IMR-90 (cell line): ENCODE results near the gene C1QTNF12. TPM values are rescaled to one million over a fixed set of nuclear protein-coding genes. Genes with fewer than 3 reads are reported as not detected.

Source experiments
- ATAC-seq: fragments of 200-7000 bp; cut with Tn5 transposase; 2 replicates; pipeline ENCODE4 v1.9.1; 2020; ENCODE audit warnings: low read depth, mild to moderate bottlenecking, moderate library complexity
- BruUV-seq: library from RNA; stranded (reverse); fragments of 400-500 nt; replicated peaks from 2 replicates; lab custom pipeline; 2021; lab: Mats Ljungman, UMichigan
- CTCF ChIA-PET: fragments of 300-600 bp; formaldehyde crosslinking; extraction: SDS; loops from one replicate; lab custom pipeline; 2021; ENCODE audit warnings: antibody characterized with exemption; lab: Yijun Ruan, JAX
- POLR2A ChIA-PET: fragments of 300-600 bp; sonication (Branson Sonifier 250); formaldehyde crosslinking; loops from one replicate; lab custom pipeline; 2022; ENCODE audit warnings: antibody characterized with exemption; ENCODE audit not compliant: unreplicated experiment; lab: Charles Lee
- DNase-seq: peaks from one replicate; pipeline ENCODE4 v3.0.0; 2013
- H2AFZ ChIP-seq: replicated peaks from 2 replicates; pipeline ENCODE3; 2013; ENCODE audit warnings: low read length, mild to moderate bottlenecking; ENCODE audit not compliant: poor library complexity
- H2AK5ac ChIP-seq: 2 replicates; pipeline ENCODE4 v1.6.1; 2013; ENCODE audit warnings: low read depth, low read length, inconsistent platforms
- H2AK9ac ChIP-seq: replicated peaks from 2 replicates; pipeline ENCODE3; 2013; ENCODE audit warnings: mild to moderate bottlenecking, low read depth, low read length, moderate library complexity; ENCODE audit not compliant: poor library complexity
- H2BK120ac ChIP-seq: 2 replicates; pipeline ENCODE4 v1.6.1; 2013; ENCODE audit warnings: low read depth, low read length, inconsistent platforms
- H2BK15ac ChIP-seq: 3 replicates; pipeline ENCODE4 v1.6.1; 2013; ENCODE audit warnings: low read depth, low read length, inconsistent platforms
- H2BK20ac ChIP-seq: 2 replicates; pipeline ENCODE4 v1.6.1; 2013; ENCODE audit warnings: low read depth, mild to moderate bottlenecking, inconsistent platforms, low read length, moderate library complexity
- H2BK5ac ChIP-seq: 2 replicates; pipeline ENCODE4 v1.6.1; 2013; ENCODE audit warnings: mild to moderate bottlenecking, low read depth, low read length, inconsistent platforms; ENCODE audit not compliant: poor library complexity, severe bottlenecking
- H3K14ac ChIP-seq: replicated peaks from 2 replicates; pipeline ENCODE4 v1.6.1; 2013; ENCODE audit warnings: low read depth, low read length, inconsistent platforms
- H3K18ac ChIP-seq: 2 replicates; pipeline ENCODE4 v1.6.1; 2013; ENCODE audit warnings: low read depth, low read length, control low read depth
- H3K23ac ChIP-seq: 2 replicates; pipeline ENCODE4 v1.6.1; 2013; ENCODE audit warnings: low read depth, low read length, inconsistent platforms
- H3K27ac ChIP-seq: 2 replicates; pipeline ENCODE4 v1.5.1; 2013; ENCODE audit warnings: mild to moderate bottlenecking, control low read depth, low read length; ENCODE audit not compliant: insufficient read depth
- H3K27me3 ChIP-seq: 2 replicates; pipeline ENCODE4 v1.6.1; 2013; ENCODE audit warnings: low read length; ENCODE audit not compliant: control insufficient read depth, insufficient read depth
- H3K36me3 ChIP-seq: 2 replicates; pipeline ENCODE4 v1.6.1; 2013; ENCODE audit warnings: low read length, mixed read lengths; ENCODE audit not compliant: control insufficient read depth, insufficient read depth
- H3K4ac ChIP-seq: 2 replicates; pipeline ENCODE4 v1.6.1; 2013; ENCODE audit warnings: low read depth, low read length, inconsistent platforms
- H3K4me1 ChIP-seq: 2 replicates; pipeline ENCODE4 v1.6.1; 2013; ENCODE audit warnings: low read length, mixed read lengths; ENCODE audit not compliant: control insufficient read depth, insufficient read depth
- H3K4me2 ChIP-seq: 2 replicates; pipeline ENCODE4 v1.6.1; 2013; ENCODE audit warnings: low read depth, mild to moderate bottlenecking, control low read depth, low read length, moderate library complexity
- H3K4me3 ChIP-seq: 2 replicates; pipeline ENCODE4 v1.5.1; 2013; ENCODE audit warnings: low read depth, mild to moderate bottlenecking, control low read depth, low read length, moderate library complexity; ENCODE audit not compliant: insufficient read depth
- H3K56ac ChIP-seq: 2 replicates; pipeline ENCODE4 v1.6.1; 2013; ENCODE audit warnings: low read length, inconsistent platforms; ENCODE audit not compliant: insufficient read depth; ENCODE audit errors: extremely low read depth
- H3K79me1 ChIP-seq, 2 experiments: 2 replicates each; pipeline ENCODE4 v1.6.1; 2013; ENCODE audit warnings: low read length in 2 of 2, inconsistent platforms in 1 of 2, low read depth in 1 of 2
- H3K9ac ChIP-seq: 2 replicates; pipeline ENCODE4 v1.6.1; 2013; ENCODE audit warnings: low read depth, low read length, control low read depth
- H3K9me1 ChIP-seq: 2 replicates; pipeline ENCODE4 v1.6.1; 2013; ENCODE audit warnings: low read length, inconsistent platforms; ENCODE audit not compliant: insufficient read depth
- H3K9me3 ChIP-seq: 2 replicates; pipeline ENCODE4 v1.6.1; 2013; ENCODE audit warnings: low read length; ENCODE audit not compliant: control insufficient read depth, insufficient read depth
- H4K20me1 ChIP-seq: 2 replicates; pipeline ENCODE4 v1.6.1; 2013; ENCODE audit warnings: low read length, inconsistent platforms; ENCODE audit not compliant: insufficient read depth
- H4K5ac ChIP-seq: 2 replicates; pipeline ENCODE4 v1.6.1; 2013; ENCODE audit warnings: mild to moderate bottlenecking, low read depth, low read length, control low read depth
- H4K8ac ChIP-seq, 2 experiments: 2 replicates each; pipeline ENCODE4 v1.6.1; 2013; ENCODE audit warnings: low read depth in 2 of 2, low read length in 2 of 2, control low read depth in 1 of 2, inconsistent platforms in 1 of 2
- H4K91ac ChIP-seq: 2 replicates; pipeline ENCODE4 v1.6.1; 2013; ENCODE audit warnings: low read depth, low read length, inconsistent platforms; ENCODE audit not compliant: insufficient read depth
- BHLHE40 ChIP-seq: fragments of 150-350 bp; IDR thresholded peaks from 2 replicates; pipeline ENCODE4 v1.6.1; 2016; ENCODE audit warnings: mild to moderate bottlenecking, low read depth, low read length
- FOS ChIP-seq: fragments of 150-350 bp; IDR thresholded peaks from 2 replicates; pipeline ENCODE4 v1.6.1; 2016; ENCODE audit warnings: low read depth, low read length
- WGBS, 2 experiments: methylation state at CpG; one replicate each; pipeline versions ENCODE4 v1.1.5 to v1.1.7; 2013; ENCODE audit warnings: missing lambda C conversion rate in 2 of 2; ENCODE audit not compliant: insufficient read length in 1 of 2; ENCODE audit errors: extremely low coverage in 2 of 2; 5-methylcytosine and 5-hydroxymethylcytosine counted together
- dilution Hi-C: fragments of 300-500 bp; cut with HindIII; formaldehyde crosslinking; loops from one replicate; pipeline ENCODE4 v1.14.3; 2018; ENCODE audit warnings: low sequenced_read_pairs; ENCODE audit not compliant: unreplicated experiment
- in situ Hi-C: fragments of 300-500 bp; cut with MboI; formaldehyde crosslinking; loops from 3 replicates; pipeline ENCODE4 v1.14.3; 2019; ENCODE audit warnings: low sequenced_read_pairs, inconsistent platforms, mixed read lengths
- intact Hi-C: fragments of 100-400 bp; cut with micrococcal nuclease; formaldehyde crosslinking; loops from 2 replicates; pipeline ENCODE4 v1.10.0; 2022
- polyA plus RNA-seq, 3 experiments: library from polyadenylated mRNA; depleted of rRNA; stranded (reverse); fragments of >200 nt; gene quantifications; 2 replicates each; pipeline ENCODE4 v1.2.3, GENCODE V29; 2012; ENCODE audit warnings: low replicate concordance in 1 of 3
- total RNA-seq: library from RNA; depleted of rRNA; stranded (reverse); fragments of >200 nt; gene quantifications from 2 replicates; pipeline ENCODE4 v1.2.3, GENCODE V29; 2012

C1QTNF12 gene
- total and polyA plus RNA-seq, 2 of the 4 experiments (the other 2 are of a cell fraction), result 0.36 to 1.1 TPM

- H3K79me1 ChIP-seq, result no peaks in the 10 kb centered on the region
- H3K18ac ChIP-seq, result no peak overlapping the region
- no peak overlapping the region for H3K9ac ChIP-seq
- no peaks in the 10 kb centered on the region for H3K9me1 ChIP-seq
- H4K91ac ChIP-seq, result no peak overlapping the region
- H3K4ac ChIP-seq, result no peak overlapping the region
- TF ChIP-seq BHLHE40 (no peak), FOS (no peak)
- 75% methylated on average over 35 of the region's 94 CpGs; no CpG with 5 or more reads in 1 of the 2 experiments for WGBS, 2 experiments
- no peaks in the 10 kb centered on the region for H3K9me3 ChIP-seq
- ChIA-PET CTCF (no interaction called here), POLR2A (no interaction called here)
- H3K14ac ChIP-seq, result no peak overlapping the region
- H4K5ac ChIP-seq, result no peak overlapping the region
- H3K36me3 ChIP-seq, result peaks cover 34% of the 10 kb centered on the region
- H3K4me3 ChIP-seq, result no peak overlapping the region
- H2BK5ac ChIP-seq, result no peak overlapping the region
- ATAC-seq (no peak), DNase-seq (no peak)
- H2BK20ac ChIP-seq, result no peak overlapping the region
- no peak overlapping the region for H2AFZ ChIP-seq
- no peaks in the 10 kb centered on the region for H3K27me3 ChIP-seq
- no peak overlapping the region for H3K56ac ChIP-seq
- in situ Hi-C loops, result no loop called here
- no peak overlapping the region for H3K27ac ChIP-seq
- H3K23ac ChIP-seq, result no peak overlapping the region
- no peak overlapping the region for H2BK15ac ChIP-seq
- TSS peak; percentile 87 for BruUV-seq
- H3K4me1 ChIP-seq, result no peaks in the 10 kb centered on the region; the same call in 1 of the 2 replicates
- no peak overlapping the region for H2BK120ac ChIP-seq
- intact Hi-C loops, result no loop called here
- no peak overlapping the region for H2AK5ac ChIP-seq
- H3K4me2 ChIP-seq, result no peak overlapping the region
- peaks cover 13% of the 10 kb centered on the region for H4K20me1 ChIP-seq
- no peak overlapping the region for H2AK9ac ChIP-seq
- dilution Hi-C loops, result no loop called here
- H4K8ac ChIP-seq, result no peak overlapping the region
Observed at GRCh38 chr1:1293263-1294249, 47.0 kb upstream of the C1QTNF12 start.
